ENCODE data around the gene TRIO.

TRIO gene

GRCh38 chr5:14501353-14502293 lies 358.5 kb downstream of the TRIO start:
- Histone ChIP-seq H3K4me3 (ENCODE audit: low read depth, low read length) (no peak overlapping the region), H3K9me3 (ENCODE audit: control insufficient read depth, insufficient read depth, low read depth, low read length) (no peaks in the 10 kb centered on the region), H3K4me1 (ENCODE audit: control insufficient read depth, insufficient read depth, low read length) (no peaks in the 10 kb centered on the region), H3K27ac (ENCODE audit: extremely low read depth, low read depth, low read length) (no peak overlapping the region), H3K36me3 (ENCODE audit: control insufficient read depth in 2 of 2, insufficient read depth in 1 of 2, low read length in 2 of 2) (peaks cover 14 to 85% of the 10 kb centered on the region in 2 experiments)
- CTCF ChIA-PET: no interaction called here
- POLR2A ChIA-PET: interaction anchor here (1.0 kb wide), 1 partner anchor 74 kb away, joined by 3 read pairs; no protein-coding TSS in a partner anchor
- no peak for TF ChIP-seq PRDM6 (tag by site-specific recombination; IDR thresholded peaks at IDR 0.05)
- TF ChIP-seq GLIS1 (tag by site-specific recombination; IDR thresholded peaks at IDR 0.05): peak; percentile 57
- TF ChIP-seq ZIC2 (tag by site-specific recombination; IDR thresholded peaks at IDR 0.05): peak; percentile 88
- TF ChIP-seq ZNF626 (tag by site-specific recombination; IDR thresholded peaks at IDR 0.05): no peak

- H3K36me3 ChIP-seq (ENCODE audit: control insufficient read depth in 2 of 2, insufficient read depth in 1 of 2, low read length in 2 of 2): peaks cover 11 to 83% of the 10 kb centered on the region in 2 experiments
- ChIA-PET CTCF (interaction anchor here (0.6 kb wide), 1 partner anchor 1576 kb away, joined by 4 read pairs; no protein-coding TSS in a partner anchor), POLR2A (interaction anchor here (1.0 kb wide), 1 partner anchor 73 kb away, joined by 3 read pairs; no protein-coding TSS in a partner anchor)
These were observed 359.1 kb downstream of the TRIO start for GRCh38 chr5:14502294-14502690.

GRCh38 chr5:14503017-14503680 lies 360.0 kb downstream of the TRIO start:
- H3K9me3 ChIP-seq (ENCODE audit: control insufficient read depth, insufficient read depth, low read depth, low read length): no peaks in the 10 kb centered on the region
- ChIA-PET POLR2A (no interaction called here), CTCF (interaction anchor here (0.6 kb wide), 1 partner anchor 1577 kb away, joined by 4 read pairs; no protein-coding TSS in a partner anchor)
- H3K36me3 ChIP-seq (ENCODE audit: control insufficient read depth in 2 of 2, insufficient read depth in 1 of 2, low read length in 2 of 2): peaks cover 11 to 83% of the 10 kb centered on the region in 2 experiments
- no peak overlapping the region for H3K4me3 ChIP-seq (ENCODE audit: low read depth, low read length)
- TF ChIP-seq SCRT2 (tag by site-specific recombination; IDR thresholded peaks at IDR 0.05) (peak; percentile 60; the same call in 1 of the 2 replicates), ZNF274 (IDR thresholded peaks at IDR 0.05; ENCODE audit: low read length) (no peak), ZNF274 (tag by site-specific recombination; IDR thresholded peaks at IDR 0.05; ENCODE audit: borderline replicate concordance) (no peak)
- no peak overlapping the region for H3K27ac ChIP-seq (ENCODE audit: extremely low read depth, low read depth, low read length)
- H3K4me1 ChIP-seq (ENCODE audit: control insufficient read depth, insufficient read depth, low read length): no peaks in the 10 kb centered on the region

More at GRCh38 chr5:14502294-14502690, 359.1 kb downstream of the TRIO start:
- Histone ChIP-seq H3K4me3 (ENCODE audit: low read depth, low read length) (no peak overlapping the region), H3K27ac (ENCODE audit: extremely low read depth, low read depth, low read length) (no peak overlapping the region), H3K4me1 (ENCODE audit: control insufficient read depth, insufficient read depth, low read length) (no peaks in the 10 kb centered on the region), H3K9me3 (ENCODE audit: control insufficient read depth, insufficient read depth, low read depth, low read length) (no peaks in the 10 kb centered on the region)
- TF ChIP-seq MEIS1 (CRISPR knock-in tag; IDR thresholded peaks at IDR 0.05; ENCODE audit: borderline replicate concordance) (no peak), ZNF324 (tag by site-specific recombination; IDR thresholded peaks at IDR 0.05) (no peak)

DNA sequence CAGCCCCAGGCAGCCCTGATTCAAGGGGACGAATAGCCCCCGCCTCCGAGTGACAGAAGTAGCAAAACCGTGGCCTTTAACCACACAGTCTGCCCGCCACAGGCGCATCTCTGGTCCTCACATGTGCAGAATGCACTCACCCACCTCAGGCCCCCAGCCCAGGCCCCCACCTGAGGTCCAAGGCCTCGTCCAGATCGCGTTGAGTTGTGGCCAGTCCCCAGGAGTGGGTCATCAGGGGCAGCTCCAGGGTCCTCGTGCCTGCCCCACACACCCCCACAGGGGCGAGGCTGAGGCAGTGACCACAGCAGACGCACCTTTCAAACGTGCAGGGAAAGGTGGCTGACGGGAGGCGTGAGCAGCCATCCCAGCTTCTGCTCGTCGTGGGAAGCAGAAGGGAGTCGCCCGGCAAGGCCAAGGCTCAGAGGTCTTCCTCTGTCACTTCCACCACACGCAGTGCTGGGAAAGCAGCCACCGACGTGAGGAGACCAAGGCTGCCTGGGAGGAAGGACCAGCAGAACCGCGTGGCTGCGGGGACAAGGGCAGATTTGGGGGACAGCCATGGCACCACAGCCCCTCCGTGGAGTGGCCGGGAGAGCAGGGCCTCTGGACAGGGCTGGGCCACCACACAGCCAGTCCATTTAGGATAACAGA lies 360.7 kb downstream of the TRIO start:
- Histone ChIP-seq H3K4me3 (ENCODE audit: low read depth, low read length) (no peak overlapping the region), H3K9me3 (ENCODE audit: control insufficient read depth, insufficient read depth, low read depth, low read length) (no peaks in the 10 kb centered on the region), H3K36me3 (ENCODE audit: control insufficient read depth in 2 of 2, insufficient read depth in 1 of 2, low read length in 2 of 2) (peaks cover 11 to 83% of the 10 kb centered on the region in 2 experiments), H3K4me1 (ENCODE audit: control insufficient read depth, insufficient read depth, low read length) (no peaks in the 10 kb centered on the region), H3K27ac (ENCODE audit: extremely low read depth, low read depth, low read length) (no peak overlapping the region)
- CTCF ChIA-PET: no interaction called here
- POLR2A ChIA-PET: no interaction called here
- TF ChIP-seq ZNF211 (tag by site-specific recombination; IDR thresholded peaks at IDR 0.05; ENCODE audit: low read depth): no peak
- TF ChIP-seq ZBTB1 (tag by site-specific recombination; IDR thresholded peaks at IDR 0.05): no peak
- no peak for TF ChIP-seq ZNF48 (tag by site-specific recombination; IDR thresholded peaks at IDR 0.05)
- no peak for TF ChIP-seq ZNF394 (tag by site-specific recombination; IDR thresholded peaks at IDR 0.05; ENCODE audit: borderline replicate concordance)
- no peak for TF ChIP-seq ZNF548 (tag by site-specific recombination; IDR thresholded peaks at IDR 0.05)
- TF ChIP-seq ZNF274 (IDR thresholded peaks at IDR 0.05; ENCODE audit: low read length): no peak
- TF ChIP-seq ZNF274 (tag by site-specific recombination; IDR thresholded peaks at IDR 0.05; ENCODE audit: borderline replicate concordance): no peak
- no peak for TF ChIP-seq SCRT2 (tag by site-specific recombination; IDR thresholded peaks at IDR 0.05)
- no peak for TF ChIP-seq ZNF350 (tag by site-specific recombination; IDR thresholded peaks at IDR 0.05)
- TF ChIP-seq, protein P1, sequence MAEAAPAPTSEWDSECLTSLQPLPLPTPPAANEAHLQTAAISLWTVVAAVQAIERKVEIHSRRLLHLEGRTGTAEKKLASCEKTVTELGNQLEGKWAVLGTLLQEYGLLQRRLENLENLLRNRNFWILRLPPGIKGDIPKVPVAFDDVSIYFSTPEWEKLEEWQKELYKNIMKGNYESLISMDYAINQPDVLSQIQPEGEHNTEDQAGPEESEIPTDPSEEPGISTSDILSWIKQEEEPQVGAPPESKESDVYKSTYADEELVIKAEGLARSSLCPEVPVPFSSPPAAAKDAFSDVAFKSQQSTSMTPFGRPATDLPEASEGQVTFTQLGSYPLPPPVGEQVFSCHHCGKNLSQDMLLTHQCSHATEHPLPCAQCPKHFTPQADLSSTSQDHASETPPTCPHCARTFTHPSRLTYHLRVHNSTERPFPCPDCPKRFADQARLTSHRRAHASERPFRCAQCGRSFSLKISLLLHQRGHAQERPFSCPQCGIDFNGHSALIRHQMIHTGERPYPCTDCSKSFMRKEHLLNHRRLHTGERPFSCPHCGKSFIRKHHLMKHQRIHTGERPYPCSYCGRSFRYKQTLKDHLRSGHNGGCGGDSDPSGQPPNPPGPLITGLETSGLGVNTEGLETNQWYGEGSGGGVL (tag by site-specific recombination; IDR thresholded peaks at IDR 0.05): no peak
- no peak for TF ChIP-seq KLF16 (tag by site-specific recombination; IDR thresholded peaks at IDR 0.05)
- no peak for TF ChIP-seq ZNF658 (tag by site-specific recombination; IDR thresholded peaks at IDR 0.05)
- TF ChIP-seq ZSCAN23 (tag by site-specific recombination; IDR thresholded peaks at IDR 0.05): no peak
- TF ChIP-seq SALL2 (tag by site-specific recombination; IDR thresholded peaks at IDR 0.05; ENCODE audit: borderline replicate concordance): no peak
- no peak for TF ChIP-seq SP3 (tag by site-specific recombination; IDR thresholded peaks at IDR 0.05)
- no peak for TF ChIP-seq SCRT1 (tag by site-specific recombination; IDR thresholded peaks at IDR 0.05; ENCODE audit: borderline replicate concordance)
